GM23338 (cell line): ENCODE data around the gene HMCN2. TPM values are rescaled to one million over a fixed set of nuclear protein-coding genes. Genes with fewer than 3 reads are reported as not detected.

Experiments used
- ATAC-seq: fragments of 200-7000 bp; cut with Tn5 transposase; 3 replicates; pipeline ENCODE4 v1.9.1; 2020
- DNase-seq: peaks from one replicate; pipeline ENCODE4 v3.0.0-alpha.2; 2015; ENCODE audit warnings: low spot score
- H2AFZ ChIP-seq: fragments of 200-600 bp; sonication (generic); 2 replicates; pipeline ENCODE4 v1.8.0; 2016; ENCODE audit warnings: antibody characterized with exemption, mild to moderate bottlenecking, moderate library complexity
- H3F3A ChIP-seq: fragments of 200-600 bp; sonication (generic); replicated peaks from 2 replicates; pipeline ENCODE4 v1.8.0; 2017; ENCODE audit warnings: antibody characterized with exemption, mixed run types, low read depth
- H3K27ac ChIP-seq: fragments of 200-600 bp; sonication (generic); 2 replicates; pipeline ENCODE4 v1.6.1; 2016; ENCODE audit warnings: low read depth
- H3K27me3 ChIP-seq: fragments of 200-600 bp; sonication (generic); 2 replicates; pipeline ENCODE4 v1.8.0; 2016; ENCODE audit warnings: mild to moderate bottlenecking, mixed run types, moderate library complexity; ENCODE audit not compliant: insufficient read depth
- H3K36me3 ChIP-seq: fragments of 200-600 bp; sonication (generic); 2 replicates; pipeline ENCODE4 v1.8.0; 2016; ENCODE audit warnings: mild to moderate bottlenecking; ENCODE audit not compliant: insufficient read depth
- H3K4me1 ChIP-seq: fragments of 200-600 bp; sonication (generic); 2 replicates; pipeline ENCODE4 v1.8.0; 2016; ENCODE audit warnings: mild to moderate bottlenecking, moderate library complexity; ENCODE audit not compliant: insufficient read depth
- H3K4me2 ChIP-seq: fragments of 200-600 bp; sonication (generic); 2 replicates; pipeline ENCODE4 v1.7.1; 2017; ENCODE audit warnings: mixed run types
- H3K4me3 ChIP-seq: fragments of 200-600 bp; sonication (generic); 2 replicates; pipeline ENCODE4 v1.6.1; 2016; ENCODE audit warnings: mixed run types
- H3K79me2 ChIP-seq: fragments of 200-600 bp; sonication (generic); replicated peaks from 2 replicates; pipeline ENCODE4 v1.8.0; 2017; ENCODE audit warnings: mild to moderate bottlenecking; ENCODE audit not compliant: insufficient read depth
- H3K9me2 ChIP-seq: fragments of 200-600 bp; sonication (generic); 2 replicates; pipeline ENCODE4 v1.8.0; 2017; ENCODE audit not compliant: insufficient read depth
- H4K20me1 ChIP-seq: fragments of 200-600 bp; sonication (generic); replicated peaks from 2 replicates; pipeline ENCODE4 v1.8.0; 2017; ENCODE audit warnings: mild to moderate bottlenecking; ENCODE audit not compliant: insufficient read depth
- H3K27ac Mint-ChIP-seq: 2 replicates; pipeline ENCODE4 v1.8.0; 2020; ENCODE audit warnings: inconsistent platforms, mild to moderate bottlenecking, moderate library complexity, mixed read lengths
- H3K27me3 Mint-ChIP-seq: 3 replicates; pipeline ENCODE4 v1.8.0; 2022; ENCODE audit warnings: low read depth, mild to moderate bottlenecking, moderate library complexity, mixed read lengths, inconsistent platforms; ENCODE audit not compliant: insufficient read depth, poor library complexity
- H3K36me3 Mint-ChIP-seq: 3 replicates; pipeline ENCODE4 v1.8.0; 2021; ENCODE audit warnings: low read depth, mild to moderate bottlenecking, inconsistent platforms, moderate library complexity, mixed read lengths
- H3K4me1 Mint-ChIP-seq: 3 replicates; pipeline ENCODE4 v1.8.0; 2020; ENCODE audit warnings: mild to moderate bottlenecking, inconsistent platforms, mixed read lengths
- H3K4me3 Mint-ChIP-seq: 3 replicates; pipeline ENCODE4 v1.8.0; 2021; ENCODE audit warnings: moderate library complexity, mild to moderate bottlenecking, inconsistent platforms, mixed read lengths
- H3K9me3 Mint-ChIP-seq: 3 replicates; pipeline ENCODE4 v1.8.0; 2020; ENCODE audit warnings: moderate library complexity, mild to moderate bottlenecking, inconsistent platforms, mixed read lengths
- CREB1 ChIP-seq: fragments of 250-450 bp; sonication (Bioruptor Pico); IDR thresholded peaks from 2 replicates; pipeline ENCODE4 v1.5.0; 2020; ENCODE audit warnings: low read depth, mild to moderate bottlenecking, moderate library complexity
- CTCF ChIP-seq, 2 experiments: fragments of 200-600 bp in 1 of 2; sonication (generic) in 1 of 2; conservative IDR thresholded peaks; 2 replicates each; pipeline versions ENCODE4 v1.5.1 to v1.6.1; 2016 to 2017; ENCODE audit warnings: antibody characterized with exemption in 2 of 2, low read depth in 2 of 2, mild to moderate bottlenecking in 2 of 2, moderate library complexity in 1 of 2
- ETS1 ChIP-seq: IDR thresholded peaks from 2 replicates; pipeline ENCODE4 v1.6.1; 2016; ENCODE audit warnings: antibody characterized with exemption
- JUNB ChIP-seq: IDR thresholded peaks from one replicate; pipeline ENCODE4 v1.6.1; 2016; ENCODE audit warnings: antibody characterized with exemption; ENCODE audit not compliant: unreplicated experiment
- NANOG ChIP-seq: IDR thresholded peaks from 2 replicates; pipeline ENCODE4 v1.6.1; 2016; ENCODE audit warnings: antibody characterized with exemption, borderline replicate concordance
- POLR2AphosphoS5 ChIP-seq: IDR thresholded peaks from 2 replicates; pipeline ENCODE4 v1.6.1; 2016; ENCODE audit warnings: antibody characterized with exemption, low read depth
- REST ChIP-seq: IDR thresholded peaks from one replicate; pipeline ENCODE4 v1.6.1; 2018; ENCODE audit warnings: antibody characterized with exemption; ENCODE audit not compliant: unreplicated experiment
- STAT1 ChIP-seq: IDR thresholded peaks from one replicate; pipeline ENCODE4 v1.6.1; 2016; ENCODE audit warnings: antibody characterized with exemption; ENCODE audit not compliant: unreplicated experiment
- ZNF114 ChIP-seq: fragments of 250-450 bp; sonication (Bioruptor Pico); IDR thresholded peaks from 2 replicates; pipeline ENCODE4 v1.5.0; 2020; ENCODE audit warnings: mild to moderate bottlenecking, moderate library complexity
- ZNF462 ChIP-seq: fragments of 250-450 bp; sonication (Bioruptor Pico); IDR thresholded peaks from 2 replicates; pipeline ENCODE4 v1.5.0; 2020; ENCODE audit warnings: mild to moderate bottlenecking, moderate library complexity
- polyA plus RNA-seq: library from polyadenylated mRNA; unstranded; fragments of >200 nt; fragmentation: Nextera tagmentation; extraction: Ambion mirVana; gene quantifications from 2 replicates; pipeline ENCODE4 v1.2.1, GENCODE V29; 2016
- total RNA-seq: library from RNA; depleted of rRNA; stranded (reverse); fragments of >200 nt; shearing (Covaris generic); gene quantifications from 2 replicates; pipeline ENCODE4 v1.2.3, GENCODE V29; 2014

Gene HMCN2
- total and polyA plus RNA-seq, 2 experiments from 2014 or later, result 1.3 to 4.7 TPM

- TF ChIP-seq ZNF462 (CRISPR knock-in tag), result no peak
- no peak for TF ChIP-seq ETS1
These were observed 20.1 kb upstream of the HMCN2 start (continued) for GRCh38 chr9:130245474-130245873.

GRCh38 chr9:130246126-130246525 lies 19.4 kb upstream of the HMCN2 start:
- H3K4me2 ChIP-seq, result no peak overlapping the region
- peaks cover 8% of the 10 kb centered on the region for H3K27me3 Mint-ChIP-seq
- no peak overlapping the region for H2AFZ ChIP-seq
- no peaks in the 10 kb centered on the region for H4K20me1 ChIP-seq
- no peaks in the 10 kb centered on the region for H3K9me2 ChIP-seq
- H3K4me3 Mint-ChIP-seq, result no peak overlapping the region
- H3K36me3 Mint-ChIP-seq, result no peaks in the 10 kb centered on the region
- no peaks in the 10 kb centered on the region for H3K27me3 ChIP-seq
- no peaks in the 10 kb centered on the region for H3F3A ChIP-seq
- peaks cover 6% of the 10 kb centered on the region for H3K4me1 Mint-ChIP-seq
- no peak overlapping the region for H3K27ac Mint-ChIP-seq
- H3K79me2 ChIP-seq, result no peaks in the 10 kb centered on the region
- no peak overlapping the region for H3K27ac ChIP-seq
- no peak for DNase-seq
- H3K4me1 ChIP-seq, result no peaks in the 10 kb centered on the region
- no peak overlapping the region for H3K4me3 ChIP-seq
- H3K9me3 Mint-ChIP-seq, result no peaks in the 10 kb centered on the region
- ATAC-seq, result no peak
- no peaks in the 10 kb centered on the region for H3K36me3 ChIP-seq
- no peak for TF ChIP-seq JUNB
- no peak for TF ChIP-seq POLR2AphosphoS5
- TF ChIP-seq CTCF (conservative IDR thresholded peaks at IDR 0.05; ENCODE audit: low read depth in 2 of 2), result no peak
- no peak for TF ChIP-seq NANOG
- TF ChIP-seq REST, result no peak
- TF ChIP-seq ZNF114 (CRISPR knock-in tag), result no peak
- no peak for TF ChIP-seq ETS1
- no peak for TF ChIP-seq CREB1 (CRISPR knock-in tag)
- TF ChIP-seq STAT1, result no peak
